Calu3 (cell line): ENCODE measurements around the gene SLC7A1. TPM values are rescaled to one million over a fixed set of nuclear protein-coding genes. Genes with fewer than 3 reads are reported as not detected.

Experiments used
- BruUV-seq: library from RNA; stranded (reverse); fragments of 400-500 nt; replicated peaks from 2 replicates; lab custom pipeline; 2021; lab: Mats Ljungman, UMichigan
- CTCF ChIA-PET: fragments of 300-600 bp; sonication (Branson Sonifier 250); formaldehyde crosslinking; loops from one replicate; lab custom pipeline; 2022; ENCODE audit warnings: antibody characterized with exemption; lab: Charles Lee
- DNase-seq: peaks from one replicate; pipeline ENCODE4 v3.0.0; 2022
- H3K27ac Mint-ChIP-seq: one replicate; pipeline ENCODE4 v1.8.0; 2022; ENCODE audit warnings: mixed read lengths; ENCODE audit not compliant: unreplicated experiment
- H3K27me3 Mint-ChIP-seq: one replicate; pipeline ENCODE4 v1.8.0; 2022; ENCODE audit warnings: mixed read lengths; ENCODE audit not compliant: unreplicated experiment
- H3K36me3 Mint-ChIP-seq: one replicate; pipeline ENCODE4 v1.8.0; 2022; ENCODE audit warnings: mild to moderate bottlenecking, moderate library complexity, mixed read lengths; ENCODE audit not compliant: insufficient read depth, unreplicated experiment
- H3K4me1 Mint-ChIP-seq: one replicate; pipeline ENCODE4 v1.8.0; 2022; ENCODE audit warnings: mild to moderate bottlenecking, low read depth, mixed read lengths; ENCODE audit not compliant: unreplicated experiment
- H3K4me3 Mint-ChIP-seq: one replicate; pipeline ENCODE4 v1.8.0; 2022; ENCODE audit warnings: mild to moderate bottlenecking, low read depth, moderate library complexity, mixed read lengths; ENCODE audit not compliant: unreplicated experiment
- H3K9me3 Mint-ChIP-seq: one replicate; pipeline ENCODE4 v1.8.0; 2022; ENCODE audit warnings: low read depth, mixed read lengths; ENCODE audit not compliant: unreplicated experiment
- CTCF ChIP-seq: fragments of 200-600 bp; IDR thresholded peaks from one replicate; pipeline ENCODE4 v1.8.0; 2022; ENCODE audit warnings: antibody characterized with exemption; ENCODE audit not compliant: unreplicated experiment
- intact Hi-C: fragments of 100-400 bp; cut with micrococcal nuclease; formaldehyde crosslinking; loops from one replicate; pipeline ENCODE4 v1.10.0; 2022; ENCODE audit not compliant: unreplicated experiment
- total RNA-seq: library from RNA; stranded (reverse); gene quantifications from 2 replicates; pipeline ENCODE4 v1.2.3, GENCODE V29; 2022

Gene SLC7A1
- total RNA-seq, 1 experiment from 2014 or later = 86.6 TPM

DNA sequence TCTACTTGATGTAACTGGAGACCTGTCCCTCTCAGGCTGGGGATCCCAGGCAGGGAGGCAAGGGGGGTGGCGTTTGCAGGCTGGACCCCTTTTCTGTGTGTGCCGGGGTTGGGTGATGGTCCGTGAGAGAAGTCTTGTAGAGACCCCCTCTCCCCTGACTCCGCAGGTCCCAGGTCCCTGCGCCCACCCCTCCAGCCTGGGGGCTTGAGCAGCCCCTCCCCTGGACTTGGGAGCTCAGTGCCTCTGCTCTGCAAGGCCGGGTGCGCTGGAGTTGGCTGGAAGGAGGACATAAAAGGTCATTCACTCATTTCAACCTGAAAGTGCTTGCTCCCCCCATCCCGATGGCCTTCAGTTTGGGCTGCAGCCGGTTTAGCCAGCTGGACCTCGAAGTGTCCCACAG is 89.5 kb downstream of the SLC7A1 start:
- peaks cover 33% of the 10 kb centered on the region for H3K36me3 Mint-ChIP-seq
- H3K4me3 Mint-ChIP-seq = no peak overlapping the region
- DNase-seq = no peak
- BruUV-seq = no TSS peak
- CTCF ChIA-PET = no interaction called here
- intact Hi-C loops = loop anchor here (5.0 kb wide), 1 partner anchor 606 kb away; no protein-coding TSS in a partner anchor
- H3K27me3 Mint-ChIP-seq = peaks cover 14% of the 10 kb centered on the region
- no peak overlapping the region for H3K27ac Mint-ChIP-seq
- TF ChIP-seq CTCF = no peak
- no peaks in the 10 kb centered on the region for H3K9me3 Mint-ChIP-seq
- H3K4me1 Mint-ChIP-seq = no peaks in the 10 kb centered on the region

DNA sequence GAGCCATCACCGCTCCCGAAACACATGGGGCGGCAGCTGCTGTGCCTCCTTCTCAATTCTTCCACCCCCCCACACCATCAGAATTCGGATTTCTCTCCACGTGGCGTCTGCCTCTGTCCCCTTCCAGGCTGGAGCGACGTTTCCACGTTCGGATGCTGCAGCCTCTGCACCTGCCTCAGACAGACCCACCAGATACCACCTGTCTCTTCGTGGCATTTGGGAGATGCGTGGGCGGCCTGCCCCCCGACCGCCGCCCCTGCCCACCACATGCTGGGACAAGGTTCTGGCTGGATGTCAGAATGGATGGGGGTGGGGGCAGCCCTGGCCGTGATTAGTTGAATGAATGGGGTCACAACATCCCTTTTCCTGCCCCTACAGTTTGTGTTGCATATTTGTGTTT is 90.0 kb downstream of the SLC7A1 start:
- no peak for DNase-seq
- intact Hi-C loops = loop anchor here (5.0 kb wide), 1 partner anchor 607 kb away; no protein-coding TSS in a partner anchor
- Mint-ChIP-seq H3K27me3 (peaks cover 14% of the 10 kb centered on the region), H3K36me3 (peaks cover 32% of the 10 kb centered on the region), H3K27ac (no peak overlapping the region), H3K4me1 (no peaks in the 10 kb centered on the region), H3K9me3 (no peaks in the 10 kb centered on the region), H3K4me3 (no peak overlapping the region)
- no peak for TF ChIP-seq CTCF
- CTCF ChIA-PET = no interaction called here
- BruUV-seq = no TSS peak

GRCh38 chr13:29504691-29505090 is 90.8 kb downstream of the SLC7A1 start:
- Mint-ChIP-seq H3K4me1 (no peaks in the 10 kb centered on the region), H3K4me3 (no peak overlapping the region), H3K36me3 (peaks cover 27% of the 10 kb centered on the region), H3K27ac (no peak overlapping the region), H3K9me3 (no peaks in the 10 kb centered on the region), H3K27me3 (peaks cover 14% of the 10 kb centered on the region)
- CTCF ChIA-PET = interaction anchor here (1.1 kb wide), 1 partner anchor 11 kb away, joined by 5 read pairs; no protein-coding TSS in a partner anchor
- no peak for TF ChIP-seq CTCF
- BruUV-seq = no TSS peak
- intact Hi-C loops = loop anchor here (5.0 kb wide), 1 partner anchor 608 kb away; no protein-coding TSS in a partner anchor
- no peak for DNase-seq

DNA sequence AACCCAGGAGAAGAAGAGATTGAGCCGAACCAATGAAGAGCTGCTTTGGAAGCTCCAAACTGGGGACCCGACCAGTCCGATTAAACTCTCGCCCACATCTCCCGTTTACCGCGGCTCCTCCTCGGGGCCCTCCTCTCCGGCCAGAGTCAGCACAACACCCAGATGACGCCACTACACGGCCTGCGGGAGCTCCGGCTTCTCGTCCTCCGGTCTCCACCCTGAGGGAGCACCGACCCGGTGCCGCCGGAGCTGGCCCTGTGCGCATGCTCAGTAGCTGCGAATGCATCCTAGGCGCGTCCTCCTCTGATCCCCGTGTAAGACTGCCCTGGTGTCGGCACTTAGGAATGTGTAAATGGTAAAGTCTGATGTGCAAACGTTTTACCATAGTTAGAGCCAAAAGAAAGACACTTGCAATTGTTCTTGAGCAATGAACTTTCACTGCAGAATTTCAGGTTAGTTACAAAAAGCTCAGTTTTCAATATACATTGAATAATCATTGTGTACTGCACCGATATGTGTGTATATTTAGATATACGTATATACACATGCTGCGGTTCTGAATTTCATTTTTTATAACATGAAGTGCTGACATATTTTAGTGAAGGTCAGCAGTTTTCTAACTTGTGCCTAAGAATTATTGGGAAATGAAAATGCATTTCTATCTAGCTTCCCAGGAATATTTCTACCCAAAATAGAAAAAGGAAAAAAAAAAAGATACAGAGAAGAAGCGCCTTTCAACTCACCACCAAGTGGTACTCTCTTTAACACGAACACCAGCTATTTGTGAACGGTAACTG is 92.2 kb downstream of the SLC7A1 start:
- Mint-ChIP-seq H3K27me3 (peaks cover 14% of the 10 kb centered on the region), H3K9me3 (no peaks in the 10 kb centered on the region), H3K27ac (no peak overlapping the region), H3K4me3 (no peak overlapping the region), H3K4me1 (no peaks in the 10 kb centered on the region), H3K36me3 (peaks cover 18% of the 10 kb centered on the region)
- TF ChIP-seq CTCF = no peak
- DNase-seq = no peak
- TSS peak; percentile 16 for BruUV-seq
- CTCF ChIA-PET = interaction anchor here (1.1 kb wide), 1 partner anchor 10 kb away, joined by 5 read pairs; no protein-coding TSS in a partner anchor
- intact Hi-C loops = no loop called here
